GM19238 (cell line): ENCODE data around the gene IL15RA.
"Not testable (repeated sequence)": the region's sequence is repeated elsewhere in the genome, so short reads cannot be mapped to it uniquely, and the experiment has no call there.

Experiments
- DNase-seq: peaks from one replicate; pipeline ENCODE4 v3.0.0; 2011; ENCODE audit warnings: low spot score; ENCODE audit not compliant: insufficient read length

IL15RA gene

DNA sequence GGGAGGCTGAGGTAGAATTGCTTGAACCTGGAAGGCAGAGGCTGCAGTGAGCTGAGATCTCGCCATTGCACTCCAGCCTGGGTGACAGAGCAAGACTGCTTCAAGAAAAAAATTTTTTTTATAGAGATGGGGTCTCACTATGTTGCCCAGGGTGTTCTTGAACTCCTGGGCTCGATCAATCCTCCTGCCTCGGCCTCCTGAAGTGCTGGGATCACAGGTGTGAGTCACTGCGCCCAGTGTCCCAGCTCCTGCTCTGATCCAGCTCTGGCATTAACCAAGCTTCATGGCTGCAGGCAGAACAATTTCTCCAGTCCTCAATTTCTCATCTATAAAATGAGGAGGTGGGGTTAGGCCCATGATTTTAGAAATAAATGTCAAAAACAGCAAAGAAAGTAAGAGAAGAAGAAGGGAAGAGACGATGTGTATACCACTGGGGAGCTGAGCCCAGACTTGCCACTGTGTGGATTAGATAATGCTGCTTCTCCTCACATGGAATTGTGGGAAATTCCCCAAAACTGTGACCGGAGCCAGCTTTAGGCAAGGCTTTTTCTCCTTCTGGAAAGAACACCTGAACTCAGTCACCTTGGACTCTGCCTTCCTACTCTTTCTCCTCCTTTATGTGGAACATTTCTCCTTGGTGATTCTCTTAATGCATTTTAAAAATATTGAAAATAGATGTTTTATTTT, 25.5 kb downstream of the IL15RA start:
- DNase-seq: no peak

DNA sequence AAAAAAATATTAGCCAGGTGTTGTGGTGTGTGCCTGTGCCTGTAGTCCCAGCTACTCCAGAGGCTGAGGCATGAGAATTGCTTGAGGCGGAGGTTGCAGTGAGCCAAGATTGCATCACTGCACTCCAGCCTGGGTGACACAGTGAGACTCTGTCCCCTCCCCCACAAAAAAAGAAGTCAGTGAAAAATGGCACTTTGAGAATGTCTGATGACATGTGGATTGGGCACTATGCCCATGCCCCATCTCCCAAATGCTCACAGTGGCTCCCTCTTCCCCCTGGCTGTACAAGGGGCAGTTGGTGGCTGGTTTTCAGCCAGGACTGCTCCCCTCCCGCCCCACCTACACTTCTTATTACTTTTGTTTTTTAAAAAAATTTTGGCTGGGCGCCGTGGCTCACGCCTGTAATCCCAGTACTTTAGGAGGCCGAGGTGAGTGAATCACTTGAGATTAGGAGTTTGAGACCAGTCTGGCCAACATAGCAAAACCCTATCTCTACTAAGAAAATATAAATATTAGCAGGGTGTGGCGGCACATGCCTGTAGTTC, 26.1 kb downstream of the IL15RA start:
- DNase-seq: no peak

DNA sequence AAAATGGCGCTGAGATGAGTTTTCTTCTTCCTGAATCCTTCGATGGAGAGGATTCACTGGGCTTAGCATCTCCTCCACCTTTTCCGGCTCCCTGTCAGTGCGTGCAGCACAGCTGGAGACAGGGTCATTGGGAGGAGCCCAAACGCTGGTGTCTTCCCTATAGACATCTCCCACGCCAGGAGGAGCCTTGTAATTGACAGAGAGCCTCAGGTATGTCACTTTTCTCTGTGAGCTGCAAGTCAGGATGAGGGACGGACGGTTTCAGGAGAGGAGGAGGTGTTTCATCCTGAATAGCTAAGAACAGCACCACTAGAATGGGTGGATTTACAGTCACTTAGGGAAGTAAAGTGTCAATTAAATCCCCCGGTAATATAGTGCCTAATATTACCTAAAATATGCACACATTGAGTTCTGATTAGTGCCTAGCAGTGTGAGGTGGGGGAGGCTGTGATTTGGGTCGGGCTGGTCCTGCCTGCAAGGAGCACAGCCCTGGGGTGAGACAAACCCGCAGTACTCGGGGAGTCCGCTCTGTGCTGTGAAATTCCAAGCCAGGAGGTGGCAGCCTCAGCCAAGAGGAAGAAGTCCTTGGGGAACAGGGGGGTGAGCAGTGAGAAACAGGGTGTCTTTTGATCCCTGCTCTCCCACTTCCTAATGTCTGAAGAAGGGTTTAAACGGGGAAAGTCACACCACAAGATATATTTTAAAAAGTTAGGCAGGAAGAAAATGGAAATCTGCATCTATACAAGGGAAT, 28.2 kb downstream of the IL15RA start:
- DNase-seq: no peak

DNA sequence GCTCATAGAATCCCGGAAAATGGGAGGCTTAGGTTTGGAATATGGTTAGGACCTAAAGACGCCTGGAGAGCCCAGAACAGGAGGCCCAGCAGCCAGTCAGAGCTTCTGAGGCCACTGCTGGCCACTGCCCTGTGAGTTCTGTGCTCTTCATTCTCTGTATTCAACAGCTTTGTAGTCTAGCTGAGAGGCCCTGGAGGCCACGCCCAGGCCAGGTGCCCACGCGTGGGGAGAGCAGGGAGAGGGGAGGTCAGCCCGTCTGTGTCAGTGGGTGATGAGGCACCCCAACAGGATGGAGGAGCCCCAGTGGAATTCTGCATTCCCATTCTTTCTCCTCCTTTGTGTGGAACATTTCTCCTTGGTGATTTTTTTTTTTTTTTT, 29.1 kb downstream of the IL15RA start:
- DNase-seq: no peak

DNA sequence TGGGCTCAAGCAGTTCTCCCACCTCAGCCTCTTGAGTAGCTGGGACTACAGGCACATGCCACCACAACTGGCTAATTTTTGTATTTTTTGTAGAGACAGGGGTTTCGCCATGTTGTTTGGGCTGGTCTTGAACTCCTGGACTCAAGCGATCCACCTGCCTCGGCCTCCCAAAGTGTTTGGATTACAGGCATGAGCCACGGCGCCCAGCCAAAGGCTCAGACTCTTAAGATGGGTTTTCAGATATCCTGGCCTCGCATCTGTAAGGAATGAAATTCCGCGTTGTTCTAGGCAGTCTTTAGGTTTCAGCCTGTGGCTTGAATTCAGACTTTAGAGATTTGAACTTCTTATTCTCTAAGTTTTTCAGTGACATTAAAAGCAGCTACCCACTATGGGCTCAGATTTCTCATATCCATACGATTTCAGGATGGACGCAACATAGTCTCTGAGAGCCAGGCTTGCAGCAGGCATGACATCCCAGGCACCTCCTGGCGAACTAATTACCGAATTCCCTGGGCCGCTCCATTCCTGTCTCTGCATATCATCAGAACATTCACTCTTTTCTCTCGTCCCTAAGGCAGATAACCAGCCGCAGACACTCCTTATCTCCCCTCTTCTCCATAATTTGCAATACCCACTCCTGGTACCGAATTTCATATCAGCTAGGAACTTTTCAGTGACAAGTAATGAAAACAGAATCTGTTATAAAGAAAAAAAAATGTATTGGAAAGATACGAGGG, 29.7 kb downstream of the IL15RA start:
- no peak for DNase-seq

- no peak for DNase-seq
Observed at GRCh38 chr10:5946786-5947185, 30.6 kb downstream of the IL15RA start.

DNA sequence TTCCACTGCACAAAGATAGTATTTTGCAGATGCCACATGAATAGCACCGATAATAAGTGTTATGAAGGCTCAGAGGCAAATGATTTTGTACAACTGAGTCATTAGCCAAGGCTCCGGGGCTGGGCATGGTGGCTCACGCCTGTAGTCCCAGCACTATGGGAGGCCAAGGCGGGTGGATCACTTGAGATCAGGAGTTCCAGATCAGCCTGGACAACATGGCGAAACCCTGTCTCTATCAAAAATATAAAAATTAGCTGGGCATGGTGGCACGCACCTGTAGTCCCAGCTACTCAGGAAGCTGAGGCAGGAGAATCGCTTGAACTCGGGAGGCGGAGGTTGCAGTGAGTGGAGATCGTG, 30.9 kb downstream of the IL15RA start:
- DNase-seq: not testable (repeated sequence)

- no peak for DNase-seq
Observed at GRCh38 chr10:5945561-5946418, 31.6 kb downstream of the IL15RA start.

- DNase-seq: no peak
Observed at GRCh38 chr10:5945190-5945509, 32.2 kb downstream of the IL15RA start.

GRCh38 chr10:5944389-5945189, 32.8 kb downstream of the IL15RA start:
- no peak for DNase-seq

GRCh38 chr10:5943536-5943935, 33.8 kb downstream of the IL15RA start:
- no peak for DNase-seq

DNA sequence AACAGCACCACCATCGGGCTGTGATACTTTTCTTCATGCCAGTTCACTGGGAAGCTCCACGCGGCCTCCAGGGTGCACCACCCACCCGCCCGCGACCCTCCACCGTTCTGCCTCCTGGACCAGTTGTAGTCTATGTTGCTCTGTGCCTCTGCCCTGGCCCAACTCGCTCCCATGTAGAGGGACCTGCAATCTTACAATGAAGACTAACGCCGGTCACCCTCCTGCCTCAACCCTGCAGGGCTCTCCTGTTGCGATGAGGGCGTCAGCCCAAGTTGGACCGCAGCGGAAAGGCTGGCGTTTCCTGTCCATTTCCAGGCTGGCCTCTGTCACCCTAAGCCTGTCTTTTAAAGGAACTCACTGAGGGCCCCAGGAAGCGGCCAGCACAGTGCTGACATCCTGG, 34.9 kb downstream of the IL15RA start:
- DNase-seq: no peak

DNA sequence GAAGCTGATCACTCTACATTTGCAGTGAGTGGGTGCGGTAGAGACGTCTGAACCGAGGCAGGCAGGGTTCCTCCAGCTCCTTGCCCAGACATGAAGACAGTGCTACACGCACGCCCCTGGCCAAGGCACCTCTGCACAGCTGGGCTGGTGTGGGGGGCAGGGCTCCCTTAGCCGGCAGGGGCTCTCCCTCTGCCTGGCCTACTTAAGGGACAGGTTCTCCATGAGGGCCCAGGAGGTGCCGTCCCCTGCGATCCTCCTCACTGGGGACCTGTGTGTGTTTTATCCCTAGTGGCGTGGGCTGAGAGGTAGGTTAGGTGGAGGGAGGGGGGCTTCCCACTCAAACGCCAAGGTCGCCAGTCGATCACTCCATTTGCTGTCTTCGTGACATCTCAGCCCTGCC, 35.3 kb downstream of the IL15RA start:
- no peak for DNase-seq

DNA sequence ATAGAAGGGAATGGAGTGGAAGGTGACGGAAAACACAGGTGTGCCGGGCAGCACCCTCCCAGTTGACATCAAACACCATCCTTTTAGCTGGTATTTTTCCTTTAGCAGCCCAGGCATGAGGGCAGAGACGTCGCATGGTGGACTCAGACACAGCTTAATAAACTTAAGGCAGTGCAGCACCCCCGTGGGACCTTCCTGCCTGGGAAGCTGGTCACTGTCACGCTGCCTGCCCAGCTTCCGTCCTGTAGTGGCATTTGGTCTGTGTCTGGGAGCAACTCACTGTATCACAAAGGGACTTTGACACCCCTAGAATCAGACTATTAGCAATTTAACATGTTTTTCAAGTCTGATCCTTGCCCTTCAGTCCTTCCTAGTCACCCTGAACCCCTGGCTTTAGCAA, 35.8 kb downstream of the IL15RA start:
- DNase-seq: no peak

GRCh38 chr10:5940807-5941218, 36.5 kb downstream of the IL15RA start:
- no peak for DNase-seq

DNA sequence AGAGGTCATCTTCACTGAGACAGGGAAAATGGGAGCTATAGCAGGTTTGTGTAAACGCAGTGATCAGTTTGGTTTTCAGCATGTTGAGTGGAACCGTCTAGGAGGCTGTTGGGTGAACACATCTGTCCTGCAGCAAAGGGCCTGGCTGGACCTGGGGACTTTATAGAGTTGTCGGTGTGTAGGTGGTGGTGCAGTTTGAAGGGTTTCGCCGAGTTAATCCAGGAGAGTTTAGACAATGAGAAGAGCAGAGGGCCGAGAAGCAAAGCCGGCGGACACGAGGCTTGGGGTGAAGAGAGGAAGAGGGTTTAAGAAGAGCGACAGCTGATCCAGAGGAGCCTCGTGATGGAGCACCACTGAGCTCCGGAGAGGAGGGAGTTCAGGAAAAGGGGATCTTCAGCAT, 39.1 kb downstream of the IL15RA start:
- no peak for DNase-seq

DNA sequence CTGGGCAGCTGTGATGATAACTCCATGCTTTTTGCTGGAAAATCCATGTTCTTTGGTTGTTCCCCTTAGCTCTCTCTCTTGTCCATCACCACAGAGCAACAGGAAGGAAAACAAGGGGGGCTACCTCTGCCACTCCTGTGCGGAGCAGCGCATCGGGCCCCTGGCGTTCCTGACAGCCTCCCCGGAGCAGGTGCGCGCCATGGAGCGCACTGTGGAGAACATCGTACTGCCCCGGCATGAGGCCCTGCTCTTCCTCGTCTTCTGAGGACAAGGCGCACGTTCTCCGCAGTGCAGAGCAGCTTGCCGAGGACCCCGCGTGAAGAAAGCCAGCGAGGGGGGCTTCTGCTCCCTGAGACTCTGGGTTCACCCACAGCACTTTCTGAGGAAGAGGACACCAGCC, 40.3 kb downstream of the IL15RA start:
- DNase-seq: no peak

DNA sequence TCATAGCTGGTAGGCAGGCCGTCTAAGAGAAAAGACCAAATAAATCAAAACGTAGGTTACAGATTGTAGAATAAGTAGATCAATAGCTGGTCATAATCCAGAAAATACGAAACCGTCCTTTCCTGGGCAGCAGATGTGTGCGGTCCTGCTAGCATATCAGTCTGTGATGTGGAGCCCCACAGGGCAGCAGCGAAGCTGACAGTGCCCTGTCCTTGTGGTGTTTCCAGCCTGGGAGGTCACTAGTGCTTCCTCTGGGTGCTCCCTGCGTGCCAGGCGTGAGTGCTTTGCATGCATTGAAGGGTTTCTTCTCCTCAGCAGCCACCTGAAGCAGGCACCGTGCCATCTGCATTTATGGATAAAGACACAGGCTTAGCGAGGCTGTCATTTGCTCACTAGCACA, 41.7 kb downstream of the IL15RA start:
- DNase-seq: no peak

- no peak for DNase-seq
Observed at GRCh38 chr10:5933909-5934546, 43.3 kb downstream of the IL15RA start.

DNA sequence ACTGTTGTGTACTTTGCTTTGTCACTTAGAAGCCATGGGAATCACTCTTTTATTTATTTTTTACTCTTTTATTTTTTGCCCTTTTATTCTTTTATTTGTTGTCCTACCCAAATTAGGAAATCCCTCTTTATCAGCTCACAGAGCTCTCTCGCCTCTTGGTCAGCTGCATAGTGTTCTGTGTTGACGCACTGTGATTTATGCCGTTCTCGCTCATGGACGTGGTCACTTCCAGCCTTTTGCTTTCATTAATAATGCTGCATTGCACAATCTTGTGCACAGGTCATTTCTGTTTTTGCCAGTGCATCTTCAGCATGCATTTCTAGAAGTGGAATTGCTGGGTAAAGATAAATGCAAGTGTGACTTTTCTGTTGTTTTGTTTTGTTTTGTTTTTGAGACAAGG, 45.0 kb downstream of the IL15RA start:
- no peak for DNase-seq
